Caco-2 (cell line): ENCODE results near the gene TXNRD2. TPM values are rescaled to one million over a fixed set of nuclear protein-coding genes. Genes with fewer than 3 reads are reported as not detected.

Source experiments
- BruUV-seq: library from RNA; stranded (reverse); fragments of 400-500 nt; replicated peaks from 2 replicates; lab custom pipeline; 2021; lab: Mats Ljungman, UMichigan
- CTCF ChIA-PET: fragments of 300-600 bp; sonication (Branson Sonifier 250); formaldehyde crosslinking; loops from one replicate; lab custom pipeline; 2022; ENCODE audit warnings: antibody characterized with exemption; lab: Charles Lee
- POLR2A ChIA-PET: fragments of 300-600 bp; sonication (Branson Sonifier 250); formaldehyde crosslinking; loops from one replicate; lab custom pipeline; 2022; ENCODE audit warnings: antibody characterized with exemption; lab: Charles Lee
- DNase-seq, 2 experiments: peaks; one replicate each; pipeline versions ENCODE4 v3.0.0 to v3.0.0-alpha.2; 2020 to 2022
- H3K27me3 ChIP-seq: replicated peaks from 2 replicates; pipeline ENCODE4 v1.6.0; 2011; ENCODE audit warnings: low read length; ENCODE audit not compliant: control insufficient read depth, insufficient read depth
- H3K36me3 ChIP-seq: 2 replicates; pipeline ENCODE4 v1.5.1; 2011; ENCODE audit warnings: low read length; ENCODE audit not compliant: control insufficient read depth, insufficient read depth
- H3K4me1 ChIP-seq: fragments of 250-450 bp; sonication (Bioruptor Pico); 2 replicates; pipeline ENCODE4 v1.5.1; 2020; ENCODE audit warnings: mild to moderate bottlenecking
- H3K4me3 ChIP-seq: 2 replicates; pipeline ENCODE4 v1.5.1; 2011; ENCODE audit warnings: low read depth, mild to moderate bottlenecking, control low read depth, low read length
- H3K9me3 ChIP-seq: fragments of 250-450 bp; sonication (Bioruptor Pico); 2 replicates; pipeline ENCODE4 v1.5.1; 2020; ENCODE audit warnings: mild to moderate bottlenecking, moderate library complexity
- H3K27ac Mint-ChIP-seq: one replicate; pipeline ENCODE4 v1.8.0; 2022; ENCODE audit warnings: mixed read lengths; ENCODE audit not compliant: unreplicated experiment
- H3K27me3 Mint-ChIP-seq: one replicate; pipeline ENCODE4 v1.8.0; 2022; ENCODE audit warnings: mixed read lengths; ENCODE audit not compliant: insufficient read depth, unreplicated experiment
- H3K36me3 Mint-ChIP-seq: one replicate; pipeline ENCODE4 v1.8.0; 2022; ENCODE audit warnings: mild to moderate bottlenecking, mixed read lengths; ENCODE audit not compliant: insufficient read depth, unreplicated experiment
- H3K4me1 Mint-ChIP-seq: one replicate; pipeline ENCODE4 v1.8.0; 2022; ENCODE audit warnings: low read depth, mixed read lengths; ENCODE audit not compliant: unreplicated experiment
- H3K4me3 Mint-ChIP-seq: one replicate; pipeline ENCODE4 v1.8.0; 2022; ENCODE audit warnings: mild to moderate bottlenecking, moderate library complexity, mixed read lengths; ENCODE audit not compliant: unreplicated experiment
- H3K9me3 Mint-ChIP-seq: one replicate; pipeline ENCODE4 v1.8.0; 2022; ENCODE audit warnings: mixed read lengths; ENCODE audit not compliant: unreplicated experiment
- CTCF ChIP-seq, 2 experiments: fragments of 200-600 bp in 1 of 2; IDR thresholded peaks; 1 replicate in 1 of 2; 2 replicates in 1 of 2; pipeline versions ENCODE4 v1.5.1 to v1.8.0; 2011 to 2022; ENCODE audit warnings: antibody characterized with exemption in 1 of 2, control low read depth in 1 of 2, inconsistent platforms in 1 of 2, low read depth in 1 of 2, low read length in 1 of 2, mild to moderate bottlenecking in 1 of 2, moderate library complexity in 1 of 2; ENCODE audit not compliant: insufficient read depth in 1 of 2, severe bottlenecking in 1 of 2, unreplicated experiment in 1 of 2
- intact Hi-C: fragments of 100-400 bp; cut with micrococcal nuclease; formaldehyde crosslinking; loops from one replicate; pipeline ENCODE4 v1.10.0; 2022; ENCODE audit not compliant: unreplicated experiment
- total RNA-seq: library from RNA; stranded (reverse); gene quantifications from 2 replicates; pipeline ENCODE4 v1.2.3, GENCODE V29; 2022

The TXNRD2 gene
- total RNA-seq, 1 experiment from 2014 or later = 44.8 TPM

DNA sequence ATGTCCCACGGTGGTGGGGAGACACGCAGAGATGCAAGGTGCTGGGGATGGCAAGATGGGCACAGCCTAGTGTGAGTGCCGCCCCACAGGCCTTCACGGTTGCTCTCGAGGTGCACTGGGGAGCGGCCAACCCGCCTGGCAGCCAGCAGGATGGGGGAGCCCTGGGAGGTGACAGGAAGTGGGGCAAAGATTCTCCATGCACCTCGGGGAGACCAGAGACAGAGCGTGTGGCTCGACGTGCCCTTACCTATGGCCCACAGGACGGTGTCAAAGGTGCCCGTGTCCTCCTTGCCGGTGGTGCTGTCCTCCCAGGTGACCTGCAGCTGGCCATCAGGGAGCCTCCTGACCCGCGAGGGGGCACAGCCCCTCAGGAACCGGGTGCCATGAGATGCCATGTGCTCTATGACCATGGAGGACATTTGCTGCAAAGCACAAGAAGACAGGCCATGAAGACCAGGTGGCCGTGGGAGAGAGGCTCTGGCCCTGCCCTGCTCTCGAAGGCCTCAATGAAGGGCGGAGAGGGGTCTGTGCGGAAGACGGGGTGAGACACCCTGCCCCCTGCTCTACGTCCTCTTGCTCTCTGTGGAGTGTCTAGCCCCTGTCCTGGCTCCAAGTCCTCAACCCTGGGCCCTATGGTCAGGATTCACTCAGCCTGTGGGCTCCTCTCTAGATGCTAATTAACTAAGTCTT, 46.3 kb downstream of the TXNRD2 start:
- no peak overlapping the region for H3K4me3 ChIP-seq
- H3K27ac Mint-ChIP-seq = no peak overlapping the region
- no peaks in the 10 kb centered on the region for H3K27me3 Mint-ChIP-seq
- no peak for DNase-seq
- H3K4me1 Mint-ChIP-seq = peaks cover 14% of the 10 kb centered on the region
- no peaks in the 10 kb centered on the region for H3K27me3 ChIP-seq
- CTCF ChIA-PET = no interaction called here
- no peaks in the 10 kb centered on the region for H3K36me3 ChIP-seq
- POLR2A ChIA-PET = no interaction called here
- TF ChIP-seq CTCF (IDR thresholded peaks at IDR 0.05; ENCODE audit: insufficient read depth in 1 of 2, low read depth in 1 of 2, low read length in 1 of 2, severe bottlenecking in 1 of 2, unreplicated experiment in 1 of 2) = no peak
- peaks cover 18% of the 10 kb centered on the region for H3K36me3 Mint-ChIP-seq
- H3K9me3 ChIP-seq = no peaks in the 10 kb centered on the region
- peaks cover 19% of the 10 kb centered on the region for H3K4me1 ChIP-seq
- no peaks in the 10 kb centered on the region for H3K9me3 Mint-ChIP-seq
- intact Hi-C loops = no loop called here
- BruUV-seq = no TSS peak
- H3K4me3 Mint-ChIP-seq = no peak overlapping the region

GRCh38 chr22:19893363-19893762, 48.3 kb downstream of the TXNRD2 start:
- H3K4me1 Mint-ChIP-seq = peaks cover 14% of the 10 kb centered on the region
- no peaks in the 10 kb centered on the region for H3K27me3 Mint-ChIP-seq
- no peak for TF ChIP-seq CTCF (IDR thresholded peaks at IDR 0.05; ENCODE audit: insufficient read depth in 1 of 2, low read depth in 1 of 2, low read length in 1 of 2, severe bottlenecking in 1 of 2, unreplicated experiment in 1 of 2)
- BruUV-seq = no TSS peak
- POLR2A ChIA-PET = no interaction called here
- no peaks in the 10 kb centered on the region for H3K9me3 Mint-ChIP-seq
- Histone ChIP-seq H3K27me3 (no peaks in the 10 kb centered on the region), H3K9me3 (no peaks in the 10 kb centered on the region), H3K4me3 (no peak overlapping the region), H3K36me3 (no peaks in the 10 kb centered on the region), H3K4me1 (peaks cover 19% of the 10 kb centered on the region)
- CTCF ChIA-PET = no interaction called here
- no peak for DNase-seq
- no peak overlapping the region for H3K4me3 Mint-ChIP-seq
- intact Hi-C loops = no loop called here
- H3K36me3 Mint-ChIP-seq = peaks cover 18% of the 10 kb centered on the region
- peak overlapping the region; percentile 40 for H3K27ac Mint-ChIP-seq

DNA sequence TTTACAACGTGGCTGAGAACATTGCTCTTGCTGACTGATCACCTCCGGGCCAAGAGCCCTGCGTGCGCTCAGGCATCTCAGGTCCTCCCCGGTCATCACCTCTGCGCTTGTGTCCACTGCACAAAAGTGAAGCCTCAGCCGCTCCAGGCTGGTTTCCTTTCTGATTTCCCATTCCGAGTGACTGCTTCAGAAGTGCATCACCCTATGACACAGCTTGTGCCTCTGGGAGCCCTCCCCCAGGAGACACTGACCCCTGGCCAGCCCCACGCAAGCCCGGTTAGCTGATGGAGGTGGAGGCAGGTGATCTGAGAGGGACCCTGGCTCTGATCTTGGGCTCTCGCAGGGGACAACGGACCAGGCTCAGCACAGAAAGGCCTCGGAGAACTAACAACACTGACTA, 48.7 kb downstream of the TXNRD2 start:
- POLR2A ChIA-PET = no interaction called here
- H3K36me3 ChIP-seq = no peaks in the 10 kb centered on the region
- H3K9me3 Mint-ChIP-seq = no peaks in the 10 kb centered on the region
- peak overlapping the region; percentile 40 for H3K27ac Mint-ChIP-seq
- BruUV-seq = no TSS peak
- H3K36me3 Mint-ChIP-seq = peaks cover 18% of the 10 kb centered on the region
- TF ChIP-seq CTCF (IDR thresholded peaks at IDR 0.05; ENCODE audit: insufficient read depth in 1 of 2, low read depth in 1 of 2, low read length in 1 of 2, severe bottlenecking in 1 of 2, unreplicated experiment in 1 of 2) = no peak
- no peak overlapping the region for H3K4me3 ChIP-seq
- no peaks in the 10 kb centered on the region for H3K9me3 ChIP-seq
- no peak overlapping the region for H3K4me3 Mint-ChIP-seq
- H3K27me3 Mint-ChIP-seq = no peaks in the 10 kb centered on the region
- H3K4me1 ChIP-seq = peaks cover 19% of the 10 kb centered on the region
- H3K27me3 ChIP-seq = no peaks in the 10 kb centered on the region
- CTCF ChIA-PET = no interaction called here
- intact Hi-C loops = no loop called here
- peaks cover 14% of the 10 kb centered on the region for H3K4me1 Mint-ChIP-seq
- DNase-seq = no peak
